GM12864 (cell line): ENCODE results near the gene DVL1.

Source experiments
- DNase-seq: peaks from one replicate; pipeline ENCODE4 v3.0.0-alpha.2; 2011; ENCODE audit warnings: low read depth
- H3K4me3 ChIP-seq: 2 replicates; pipeline ENCODE4 v1.5.1; 2011; ENCODE audit warnings: mild to moderate bottlenecking, low read depth, low read length, control low read depth
- TF ChIP-seq, protein P1 (sequence below): IDR thresholded peaks from 2 replicates; pipeline ENCODE4 v1.5.1; 2011; ENCODE audit warnings: low read depth, mild to moderate bottlenecking, moderate library complexity, low read length, control low read depth, inconsistent platforms; ENCODE audit errors: missing control alignments

The DVL1 gene

DNA sequence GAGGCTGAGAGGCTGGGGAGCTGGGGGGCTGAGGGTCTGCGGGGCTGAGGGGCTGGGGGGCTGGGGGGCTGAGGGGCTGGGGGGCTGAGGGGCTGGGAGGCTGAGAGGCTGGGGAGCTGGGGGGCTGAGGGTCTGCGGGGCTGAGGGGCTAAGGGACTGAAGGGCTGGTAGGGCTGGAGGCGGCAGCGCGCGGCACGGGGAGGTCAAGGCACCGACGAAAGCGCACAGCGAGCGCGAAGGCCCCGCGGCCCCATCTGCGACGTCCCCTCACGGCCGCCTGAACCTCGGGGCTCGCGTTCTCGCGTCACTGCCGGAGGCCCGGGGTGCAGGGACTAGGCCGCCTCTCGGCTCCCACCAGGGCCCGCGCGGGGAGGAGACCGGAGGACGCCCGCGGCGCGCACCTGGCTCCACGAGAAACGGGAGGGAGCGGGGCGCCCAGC lies 25.1 kb downstream of the DVL1 start:
- DNase-seq = no peak
- TF ChIP-seq, protein P1, sequence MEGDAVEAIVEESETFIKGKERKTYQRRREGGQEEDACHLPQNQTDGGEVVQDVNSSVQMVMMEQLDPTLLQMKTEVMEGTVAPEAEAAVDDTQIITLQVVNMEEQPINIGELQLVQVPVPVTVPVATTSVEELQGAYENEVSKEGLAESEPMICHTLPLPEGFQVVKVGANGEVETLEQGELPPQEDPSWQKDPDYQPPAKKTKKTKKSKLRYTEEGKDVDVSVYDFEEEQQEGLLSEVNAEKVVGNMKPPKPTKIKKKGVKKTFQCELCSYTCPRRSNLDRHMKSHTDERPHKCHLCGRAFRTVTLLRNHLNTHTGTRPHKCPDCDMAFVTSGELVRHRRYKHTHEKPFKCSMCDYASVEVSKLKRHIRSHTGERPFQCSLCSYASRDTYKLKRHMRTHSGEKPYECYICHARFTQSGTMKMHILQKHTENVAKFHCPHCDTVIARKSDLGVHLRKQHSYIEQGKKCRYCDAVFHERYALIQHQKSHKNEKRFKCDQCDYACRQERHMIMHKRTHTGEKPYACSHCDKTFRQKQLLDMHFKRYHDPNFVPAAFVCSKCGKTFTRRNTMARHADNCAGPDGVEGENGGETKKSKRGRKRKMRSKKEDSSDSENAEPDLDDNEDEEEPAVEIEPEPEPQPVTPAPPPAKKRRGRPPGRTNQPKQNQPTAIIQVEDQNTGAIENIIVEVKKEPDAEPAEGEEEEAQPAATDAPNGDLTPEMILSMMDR = no peak
- H3K4me3 ChIP-seq = peak overlapping the region; percentile 97

DNA sequence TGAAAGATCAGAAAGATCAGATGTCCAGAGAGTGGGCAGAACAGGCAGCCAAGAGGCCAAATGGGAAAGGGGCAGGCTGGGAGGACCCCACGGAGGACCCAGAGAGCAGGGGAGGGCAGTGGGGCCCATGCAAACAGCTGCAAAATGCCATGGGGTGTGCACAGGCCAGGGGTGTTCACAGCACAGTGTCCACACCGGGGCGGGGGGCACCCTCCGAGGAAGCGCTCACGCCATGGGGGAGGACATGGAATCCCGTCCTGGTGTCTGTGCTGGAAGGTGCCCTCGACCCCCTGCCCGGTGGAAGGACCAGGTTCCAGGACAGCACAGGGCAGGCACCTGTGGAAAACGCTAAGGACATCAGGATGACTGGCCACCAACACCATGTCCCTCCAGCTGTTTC lies 26.3 kb downstream of the DVL1 start:
- DNase-seq = no peak
- TF ChIP-seq, protein P1 = no peak
- H3K4me3 ChIP-seq = peak overlapping the region; percentile 43; the same call in 1 of the 2 replicates

DNA sequence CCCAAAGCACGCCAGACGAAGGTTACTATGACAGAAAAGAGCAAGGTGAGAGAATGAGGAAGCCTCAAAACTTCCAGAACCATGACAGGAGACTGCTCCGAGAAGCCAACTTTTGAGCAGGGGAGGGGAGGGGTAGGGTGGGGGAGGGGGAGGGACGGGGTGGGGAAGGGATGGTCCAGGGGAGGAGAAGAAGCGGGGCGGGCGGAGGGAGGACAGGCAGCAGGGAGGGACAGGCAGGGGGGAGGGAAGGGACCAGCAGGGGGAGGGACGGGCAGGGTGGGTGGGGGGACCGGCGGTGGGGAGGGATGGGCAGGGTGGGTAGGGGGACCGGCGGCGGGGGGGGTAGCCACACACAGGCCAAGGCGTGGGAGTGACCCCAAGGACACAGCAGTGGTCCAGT lies 26.8 kb downstream of the DVL1 start:
- TF ChIP-seq, protein P1 = no peak
- H3K4me3 ChIP-seq = no peak overlapping the region
- DNase-seq = no peak

DNA sequence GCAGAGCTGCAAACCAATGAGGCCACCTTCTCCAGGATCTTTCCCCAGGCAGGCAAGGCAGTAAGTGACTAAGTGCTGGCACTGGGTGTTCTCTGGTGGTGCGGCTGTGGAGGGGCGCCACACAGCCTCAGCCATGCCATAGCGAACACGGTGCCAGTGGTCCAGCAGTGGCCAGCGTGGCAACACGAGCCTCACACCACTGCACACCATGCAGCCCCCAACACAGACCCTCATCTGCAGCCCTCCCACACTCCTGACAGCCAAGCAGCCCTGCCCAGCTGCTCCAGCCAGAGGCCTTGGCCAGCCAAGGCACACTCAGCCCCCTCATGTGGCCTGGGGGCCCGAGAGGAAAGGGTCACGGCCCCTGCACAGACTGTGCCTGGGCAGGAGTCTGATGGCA lies 27.7 kb downstream of the DVL1 start:
- TF ChIP-seq, protein P1 = no peak
- no peak overlapping the region for H3K4me3 ChIP-seq
- no peak for DNase-seq

DNA sequence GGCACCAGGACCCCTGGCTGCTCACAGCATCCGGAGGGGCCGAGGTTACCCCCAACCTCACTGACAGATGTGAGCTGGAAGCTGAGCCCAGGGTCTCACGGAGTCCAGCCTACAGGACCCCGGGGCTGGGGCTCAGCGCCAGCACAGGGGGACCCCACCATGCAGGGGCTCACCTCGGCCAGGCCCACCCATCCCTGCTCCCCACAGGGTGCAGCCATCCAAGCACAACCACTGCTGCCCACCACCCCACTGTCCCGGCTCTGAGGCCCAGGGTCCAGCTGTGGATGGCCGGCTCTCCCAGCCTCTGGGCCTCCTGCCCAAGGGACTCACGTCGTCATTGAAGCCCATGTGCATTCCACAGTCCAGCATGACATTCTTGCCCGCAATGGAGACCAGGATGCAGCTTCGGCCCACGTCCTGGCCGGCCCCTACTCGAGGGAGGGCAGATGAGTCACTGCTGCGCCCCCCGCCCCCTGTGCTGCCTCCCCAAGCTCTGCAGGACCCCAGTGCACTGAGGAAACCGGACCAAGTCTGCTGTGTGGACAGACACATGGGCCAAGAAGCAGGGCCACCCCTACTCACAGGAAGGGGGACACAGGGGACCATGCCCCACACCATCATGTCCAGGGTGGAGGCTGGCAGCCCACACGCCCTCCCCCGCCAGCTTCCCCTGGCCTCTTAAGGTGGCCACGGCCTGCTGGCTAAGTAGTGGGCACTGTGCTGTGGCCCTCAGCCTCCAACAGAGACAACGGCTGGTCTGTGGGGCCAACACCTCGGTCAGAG lies 28.4 kb downstream of the DVL1 start:
- no peak for DNase-seq
- H3K4me3 ChIP-seq = no peak overlapping the region
- TF ChIP-seq, protein P1 = no peak

DNA sequence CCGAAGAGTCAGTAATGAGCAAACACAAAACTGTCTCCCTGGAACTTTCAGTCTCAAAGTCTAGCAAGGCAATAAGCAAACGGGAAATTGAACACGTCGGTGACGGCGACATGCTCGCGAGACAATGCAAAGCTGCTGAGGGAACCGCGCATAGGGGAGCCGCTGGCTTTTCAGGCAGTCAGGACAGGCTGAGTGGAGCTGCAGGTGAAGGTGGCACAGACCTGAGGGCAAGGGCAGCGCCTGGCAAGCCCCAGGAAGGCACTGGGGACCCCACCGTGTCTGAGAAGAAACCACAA lies 29.6 kb downstream of the DVL1 start:
- no peak for DNase-seq
- TF ChIP-seq, protein P1 = no peak
- H3K4me3 ChIP-seq = no peak overlapping the region
